GM19463 (cell line): ENCODE data around the gene COA1.
A peak's percentile ranks its signal among the peaks of the same experiment; 100 is the strongest.
"Not testable (repeated sequence)": the region's sequence is repeated elsewhere in the genome, so short reads cannot be mapped to it uniquely, and the experiment has no call there.

Experiments
- ATAC-seq: cut with Tn5 transposase; IDR thresholded peaks from one replicate; pipeline ENCODE4 v1.9.1; 2021; ENCODE audit warnings: mild to moderate bottlenecking, moderate library complexity; ENCODE audit not compliant: unreplicated experiment

The COA1 gene

GRCh38 chr7:43731494-43731893 is 2.2 kb upstream of the COA1 start:
- not testable (repeated sequence) for ATAC-seq

DNA sequence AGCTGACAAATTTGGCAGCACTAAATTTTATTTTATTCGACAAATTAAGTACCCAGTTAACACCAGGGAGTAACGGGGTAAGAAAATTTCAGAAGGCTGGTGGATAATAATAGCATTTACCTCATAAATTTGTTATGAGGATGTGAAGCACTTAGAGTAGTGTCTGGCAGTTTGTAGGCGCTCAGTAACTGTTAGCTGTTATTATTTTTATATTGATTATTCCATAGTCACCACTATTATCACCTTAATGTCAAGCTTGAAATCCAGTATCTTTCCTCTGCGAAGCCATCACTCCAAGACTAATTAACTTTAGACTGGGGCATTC is 563 bp upstream of the COA1 start:
- no peak for ATAC-seq

GRCh38 chr7:43727494-43727893 is 1.8 kb downstream of the COA1 start:
- ATAC-seq: no peak

DNA sequence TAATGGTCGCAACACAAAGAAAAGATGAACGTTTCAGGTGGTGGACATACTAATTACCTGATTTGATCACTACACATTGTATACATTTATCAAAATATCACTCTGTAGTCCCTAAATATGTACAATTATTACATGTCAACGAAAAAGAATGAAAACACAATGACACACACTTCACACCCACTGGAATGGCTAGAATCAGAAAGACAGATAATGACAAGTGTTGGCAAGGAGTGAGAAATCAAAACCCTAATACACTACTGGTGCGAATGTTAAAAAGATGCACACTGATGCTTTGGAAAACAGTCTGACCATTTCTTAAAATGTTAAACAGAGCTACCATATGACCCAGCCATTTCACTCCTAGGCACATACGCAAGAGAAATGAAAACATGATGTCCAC is 2.3 kb downstream of the COA1 start:
- ATAC-seq: no peak

GRCh38 chr7:43726466-43726865 is 2.9 kb downstream of the COA1 start:
- no peak for ATAC-seq

DNA sequence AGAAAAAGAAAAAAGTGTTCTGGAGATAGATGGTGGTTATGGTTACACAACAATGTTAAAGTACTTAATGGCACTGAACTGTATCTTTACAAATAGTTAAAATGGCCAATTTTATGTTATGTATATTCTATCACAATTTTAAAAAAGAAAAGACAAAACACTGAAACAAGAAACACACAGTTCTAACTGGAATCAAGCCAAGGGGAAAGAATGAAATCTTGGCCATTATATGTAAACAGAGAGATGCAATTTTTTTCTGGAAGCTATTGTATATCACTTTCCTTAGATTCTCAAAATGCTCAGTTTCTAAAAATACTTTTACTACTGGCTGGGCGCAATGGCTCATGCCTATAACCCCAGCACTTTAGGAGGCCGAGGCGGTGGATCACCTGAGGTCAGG is 4.1 kb downstream of the COA1 start:
- ATAC-seq: no peak

DNA sequence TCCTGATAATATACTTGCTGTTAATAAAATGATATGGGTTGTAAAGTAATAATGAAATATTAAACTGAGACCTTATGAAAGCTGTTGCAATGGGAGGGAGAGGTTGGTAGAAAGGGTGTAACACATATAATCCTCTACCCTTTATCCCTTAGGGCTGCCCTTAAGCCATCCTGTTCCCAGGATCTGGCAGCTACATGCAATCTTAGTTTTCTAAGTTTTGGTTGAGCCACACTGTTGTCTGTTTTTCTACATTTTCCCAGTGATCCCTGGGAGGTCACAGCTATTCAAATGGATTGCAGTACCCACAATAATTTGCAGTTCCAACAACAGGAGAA is 6.3 kb downstream of the COA1 start:
- no peak for ATAC-seq

- no peak for ATAC-seq
These were observed 8.0 kb downstream of the COA1 start for GRCh38 chr7:43721193-43721806.

DNA sequence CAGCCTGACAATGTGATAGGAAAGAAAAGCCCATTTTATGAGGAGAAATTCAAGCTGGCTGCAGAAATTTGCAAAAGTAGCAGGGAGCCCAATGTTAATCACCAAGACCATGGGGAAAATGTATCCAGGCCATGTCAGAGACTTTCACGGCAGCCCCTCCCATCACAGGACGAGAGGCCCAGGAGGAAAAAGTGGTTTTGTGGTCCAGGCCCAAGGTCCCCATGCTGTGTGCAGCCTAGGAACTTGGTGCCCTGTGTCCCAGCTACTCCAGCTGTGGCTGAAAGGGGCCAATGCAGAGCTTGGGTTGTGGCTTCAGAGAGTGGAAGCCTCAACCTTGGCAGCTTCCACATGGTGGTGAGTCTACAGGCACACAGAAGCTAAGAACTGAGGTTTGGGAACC is 12.7 kb downstream of the COA1 start:
- no peak for ATAC-seq

DNA sequence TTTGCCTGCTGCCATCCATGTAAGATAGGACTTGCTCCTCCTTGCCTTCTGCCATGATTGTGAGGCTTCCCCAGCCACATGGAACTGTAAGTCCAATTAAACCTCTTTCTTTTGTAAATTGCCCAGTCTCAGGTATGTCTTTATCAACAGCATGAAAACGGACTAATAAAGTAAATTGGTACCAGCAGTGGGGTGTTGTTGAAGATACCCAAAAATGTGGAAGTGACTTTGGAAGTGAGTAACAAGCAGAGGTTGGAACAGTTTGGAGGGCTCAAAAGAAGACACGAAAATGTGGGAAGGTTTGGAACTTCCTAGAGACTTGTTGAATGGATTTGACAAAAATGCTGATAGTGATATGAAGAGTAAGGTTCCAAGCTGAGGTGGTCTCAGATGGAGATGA is 13.4 kb downstream of the COA1 start:
- not testable (repeated sequence) for ATAC-seq

DNA sequence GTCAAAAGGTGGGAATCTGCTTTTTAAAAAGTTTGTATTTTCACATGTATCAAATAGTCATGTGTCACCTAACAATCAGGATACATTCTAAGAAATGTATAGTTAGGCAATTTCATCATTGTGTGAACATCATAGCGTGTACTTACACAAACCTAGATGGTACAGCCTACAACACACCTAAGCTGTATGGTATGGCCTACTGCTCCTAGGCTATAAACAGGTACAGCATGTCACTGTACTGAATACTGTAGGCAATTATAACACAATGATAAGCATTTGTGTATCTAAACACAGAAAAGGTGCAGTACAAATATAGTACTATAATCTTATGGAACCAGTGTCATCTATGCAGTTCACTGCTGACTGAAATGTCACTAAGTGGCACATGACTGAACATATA is 17.8 kb downstream of the COA1 start:
- ATAC-seq: no peak

DNA sequence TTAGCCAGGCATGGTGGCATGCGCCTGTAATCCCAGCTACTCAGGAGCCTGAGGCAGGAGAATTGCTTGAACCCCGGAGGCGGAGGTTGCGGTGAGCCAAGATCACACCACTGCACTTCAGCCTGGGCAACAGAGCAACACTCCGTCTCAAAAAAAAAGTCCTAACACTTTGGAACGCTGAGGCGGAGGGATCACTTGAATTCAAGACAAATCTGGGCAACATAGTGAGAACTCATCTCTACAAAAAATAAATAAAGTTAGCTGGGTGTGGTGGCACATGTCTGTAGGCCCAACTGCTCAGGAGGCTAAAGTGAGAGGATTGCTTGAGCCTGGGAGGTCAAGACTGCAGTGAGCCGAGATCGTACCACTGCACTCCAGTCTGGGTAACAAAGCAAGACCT is 21.3 kb downstream of the COA1 start:
- not testable (repeated sequence) for ATAC-seq

DNA sequence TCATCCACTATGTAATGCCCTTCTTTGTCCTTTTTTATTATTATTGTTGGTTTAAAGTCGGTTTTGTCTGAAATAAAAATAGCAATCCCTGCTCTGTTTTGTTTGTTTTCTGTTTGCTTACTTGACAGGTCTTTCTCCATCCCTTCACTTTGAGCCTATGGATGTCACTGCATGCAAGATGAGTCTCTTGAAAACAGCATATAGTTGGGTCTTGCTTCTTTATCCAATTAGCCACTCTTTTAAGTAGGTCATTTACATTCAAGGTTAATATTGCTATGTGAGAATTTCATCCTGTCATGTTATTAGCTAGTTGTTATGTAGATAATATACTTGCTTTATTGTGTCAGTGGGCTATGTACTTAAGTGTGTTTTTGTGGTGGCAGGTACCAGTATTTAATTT is 25.8 kb downstream of the COA1 start:
- no peak for ATAC-seq

- no peak for ATAC-seq
These were observed 26.3 kb downstream of the COA1 start for GRCh38 chr7:43702974-43703373.

DNA sequence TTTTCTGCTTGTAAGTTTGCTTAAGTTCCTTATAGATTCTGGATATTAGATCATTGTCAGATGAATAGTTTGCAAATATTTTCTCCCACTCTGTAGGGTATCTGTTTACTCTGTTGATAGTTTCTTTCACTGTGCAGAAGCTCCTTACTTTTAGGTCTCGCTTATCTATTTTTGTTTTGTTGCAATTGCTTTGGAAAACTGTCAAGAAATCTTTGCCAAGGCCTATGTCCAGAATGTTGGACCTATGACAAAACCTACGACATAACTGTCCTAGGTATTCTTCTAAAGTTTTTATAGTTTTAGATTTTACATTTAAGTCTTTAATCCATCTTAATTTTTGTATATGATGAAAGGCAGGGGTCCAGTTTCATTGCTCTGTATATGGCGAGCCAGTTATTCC is 27.4 kb downstream of the COA1 start:
- ATAC-seq: no peak

GRCh38 chr7:43701500-43701854 is 27.8 kb downstream of the COA1 start:
- peak; percentile 44 for ATAC-seq

GRCh38 chr7:43700646-43701499 is 28.4 kb downstream of the COA1 start:
- peak; percentile 40 for ATAC-seq

GRCh38 chr7:43700059-43700501 is 29.2 kb downstream of the COA1 start:
- no peak for ATAC-seq

- no peak for ATAC-seq
These were observed 30.7 kb downstream of the COA1 start for GRCh38 chr7:43698460-43699255.

DNA sequence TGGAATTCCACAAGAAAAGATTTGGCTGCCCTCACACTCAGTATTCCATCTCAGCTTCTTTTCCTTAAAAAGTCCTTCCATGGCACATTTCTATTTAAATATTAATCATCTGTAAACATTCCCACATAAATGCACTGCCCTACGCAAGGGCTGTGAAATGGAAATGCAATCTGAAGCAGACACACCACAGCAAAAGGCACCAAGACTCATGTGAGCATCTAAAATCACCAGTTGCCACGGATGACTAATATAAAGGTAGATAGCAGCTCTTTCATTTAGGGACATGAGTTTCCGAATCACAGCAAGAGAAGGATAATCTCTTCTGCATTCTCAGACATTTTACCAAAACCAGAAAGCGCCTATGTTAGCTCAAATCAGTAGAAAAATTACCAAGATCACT is 31.6 kb downstream of the COA1 start:
- ATAC-seq: no peak

- no peak for ATAC-seq
These were observed 34.0 kb downstream of the COA1 start for GRCh38 chr7:43695365-43695764.

DNA sequence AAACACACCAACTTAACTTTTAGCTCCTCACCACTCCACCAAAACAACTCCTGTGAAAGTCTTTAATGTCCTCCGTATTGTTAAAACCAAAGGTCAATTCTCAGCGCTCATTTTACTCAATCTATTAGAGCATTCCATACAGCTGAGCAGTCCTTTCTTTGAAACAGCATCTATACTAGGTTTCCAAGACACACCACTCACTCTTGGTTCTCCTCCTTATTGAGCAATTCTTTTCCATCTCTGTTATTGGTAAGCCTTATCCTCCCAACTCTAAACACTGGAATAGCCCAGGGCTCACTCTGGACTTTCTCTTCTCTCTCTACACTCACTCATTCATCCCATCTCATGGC is 34.9 kb downstream of the COA1 start:
- no peak for ATAC-seq
